Heart left ventricle (tissue), 13 donors: ENCODE data around the gene FOXN1.

Experiments used
- CTCF ChIP-seq, 12 donors: fragments of 200-600 bp; sonication (generic) in 4 of 12; IDR thresholded peaks; one replicate each; pipeline versions ENCODE4 v1.5.0 to v1.8.0; 2018 to 2022; ENCODE audit warnings: antibody characterized with exemption in 12 of 12, mild to moderate bottlenecking in 5 of 12
- POLR2A ChIP-seq, 2 donors: fragments of 450-650 bp; IDR thresholded peaks; one replicate each; pipeline ENCODE4 v1.6.1; 2017; ENCODE audit warnings: antibody characterized with exemption in 2 of 2, mild to moderate bottlenecking in 2 of 2, moderate library complexity in 2 of 2
- donor health status: ischemic (EF 13 %, LVEDD 7.1; RV severe dilation, severe dysfunction).
- donor health status: DM: no; HTN: yes; CAD: no.
- donor health status: DM: no; HTN: no; CAD: no.
- donor health status: ischemic (EF 25% LVEDD 6.9; RV normal size, moderate dysfunction).
- donor health status: ischemic (EF 25% LVEDD 5.7; RV mildly dilated, moderate dysfunction).
- donor health status: ischemic (EF 35%, LVEDD 5.7; RV mildly dilated, moderate dysfunction).
- donor health status: nonischemic (EF 11% LVEDD 7.7; RV severe dilation, severe dysfunction).
- donor health status: DM: yes; HTN: yes; CAD: no.
- donor health status: PGD.
- donor health status: ischemic (EF 29% LVEDD 5.4; RV normal size, mild dysfunction).
- donor health status: nonischemic (EF 23%, LVEDD 6.1; RV moderate dilation, normal function).

GRCh38 chr17:28548417-28549130 is 42.4 kb downstream of the FOXN1 start:
- TF ChIP-seq POLR2A (IDR thresholded peaks at IDR 0.05) (no peak), CTCF (IDR thresholded peaks at IDR 0.05) (peak in 1 of 12 donors; percentile 4)
